Fibroblast of pulmonary artery (primary cell): ENCODE data around the gene SOWAHB.

Experiments used
- DNase-seq: peaks from one replicate; pipeline ENCODE4 v3.0.0-alpha.2; 2010; ENCODE audit warnings: low read depth
- H3K4me3 ChIP-seq: replicated peaks from 2 replicates; pipeline ENCODE4 v1.5.1; 2011; ENCODE audit warnings: low read depth, mild to moderate bottlenecking, control low read depth, low read length, moderate library complexity
- TF ChIP-seq, protein P1 (sequence below): IDR thresholded peaks from 2 replicates; pipeline ENCODE4 v1.5.1; 2011; ENCODE audit warnings: mild to moderate bottlenecking, control low read depth, low read length, inconsistent platforms; ENCODE audit errors: missing control alignments

Gene SOWAHB

DNA sequence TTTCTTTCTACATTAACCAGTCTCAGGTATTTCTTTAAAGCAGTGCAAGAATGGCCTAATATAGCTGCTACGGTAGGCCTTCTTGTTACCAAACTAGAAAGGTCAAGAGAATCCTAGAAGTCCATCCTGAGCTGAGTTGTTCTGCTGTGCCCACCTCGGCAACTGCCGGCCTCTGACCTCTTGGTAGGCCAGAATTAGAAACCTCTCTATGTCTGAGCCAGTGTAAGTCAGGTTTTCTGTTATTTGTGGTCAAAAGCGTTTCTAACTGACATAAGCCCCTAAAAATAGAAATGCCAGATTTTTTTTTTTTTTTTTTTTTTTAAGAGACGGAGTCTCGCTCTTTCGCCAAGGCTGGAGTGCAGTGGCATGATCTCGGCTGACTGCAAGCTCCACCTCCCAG lies 43.1 kb downstream of the SOWAHB start:
- TF ChIP-seq, protein P1, sequence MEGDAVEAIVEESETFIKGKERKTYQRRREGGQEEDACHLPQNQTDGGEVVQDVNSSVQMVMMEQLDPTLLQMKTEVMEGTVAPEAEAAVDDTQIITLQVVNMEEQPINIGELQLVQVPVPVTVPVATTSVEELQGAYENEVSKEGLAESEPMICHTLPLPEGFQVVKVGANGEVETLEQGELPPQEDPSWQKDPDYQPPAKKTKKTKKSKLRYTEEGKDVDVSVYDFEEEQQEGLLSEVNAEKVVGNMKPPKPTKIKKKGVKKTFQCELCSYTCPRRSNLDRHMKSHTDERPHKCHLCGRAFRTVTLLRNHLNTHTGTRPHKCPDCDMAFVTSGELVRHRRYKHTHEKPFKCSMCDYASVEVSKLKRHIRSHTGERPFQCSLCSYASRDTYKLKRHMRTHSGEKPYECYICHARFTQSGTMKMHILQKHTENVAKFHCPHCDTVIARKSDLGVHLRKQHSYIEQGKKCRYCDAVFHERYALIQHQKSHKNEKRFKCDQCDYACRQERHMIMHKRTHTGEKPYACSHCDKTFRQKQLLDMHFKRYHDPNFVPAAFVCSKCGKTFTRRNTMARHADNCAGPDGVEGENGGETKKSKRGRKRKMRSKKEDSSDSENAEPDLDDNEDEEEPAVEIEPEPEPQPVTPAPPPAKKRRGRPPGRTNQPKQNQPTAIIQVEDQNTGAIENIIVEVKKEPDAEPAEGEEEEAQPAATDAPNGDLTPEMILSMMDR: no peak
- no peak for DNase-seq
- H3K4me3 ChIP-seq: no peak overlapping the region

DNA sequence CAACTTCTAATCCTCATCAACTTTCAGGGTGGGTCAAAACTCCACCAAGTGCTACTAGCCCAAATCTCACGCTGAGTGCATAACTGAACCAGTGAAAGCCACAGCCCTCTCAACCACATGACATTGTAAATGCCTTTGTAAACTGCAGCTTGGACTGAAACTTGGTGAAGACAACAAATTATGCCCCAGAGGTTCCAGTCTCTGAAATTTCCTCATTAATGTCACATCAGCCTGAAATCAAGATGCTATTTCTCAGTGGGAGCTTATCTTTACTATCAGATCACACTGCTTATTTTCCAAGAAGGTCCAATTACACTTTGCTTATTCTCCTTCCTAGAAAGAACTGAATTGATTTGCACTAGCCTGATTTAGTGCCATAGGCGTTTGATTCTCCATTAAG lies 46.6 kb downstream of the SOWAHB start:
- no peak for DNase-seq
- H3K4me3 ChIP-seq: no peak overlapping the region
- TF ChIP-seq, protein P1: no peak

DNA sequence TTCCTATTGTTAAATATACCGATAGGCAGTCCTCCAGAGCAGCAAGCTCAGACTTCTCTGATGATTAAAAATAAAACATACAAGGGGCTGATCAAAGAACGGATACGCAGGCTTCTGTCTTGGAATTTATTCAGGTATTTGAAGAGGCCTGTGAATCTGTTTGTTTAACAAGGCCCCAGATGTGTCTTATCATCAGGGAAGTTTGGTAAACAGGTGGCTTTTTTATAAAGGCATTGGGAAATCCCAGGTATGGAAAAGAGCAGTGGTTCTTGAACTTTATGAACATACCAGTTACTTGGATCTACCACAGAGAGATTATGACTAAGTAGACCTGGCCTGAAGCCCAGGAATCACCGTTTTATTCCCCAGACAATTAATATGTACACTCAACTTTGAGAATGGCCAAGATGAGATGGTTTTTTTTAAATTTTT lies 47.9 kb downstream of the SOWAHB start:
- DNase-seq: peak; percentile 90
- TF ChIP-seq, protein P1: no peak
- no peak overlapping the region for H3K4me3 ChIP-seq
